CD14-positive monocyte (primary cell): ENCODE measurements around the gene WDR55. TPM values are rescaled to one million over a fixed set of nuclear protein-coding genes. Genes with fewer than 3 reads are reported as not detected.

Experiments
- DNase-seq, 3 donors: peaks; one replicate each; pipeline ENCODE4 v3.0.0-alpha.2; 2011 to 2022
- H2AFZ ChIP-seq: 2 replicates; pipeline ENCODE4 v1.6.0; 2012; ENCODE audit warnings: mild to moderate bottlenecking, low read depth, low read length, inconsistent platforms; ENCODE audit not compliant: insufficient read depth, poor library complexity, severe bottlenecking
- H3K27ac ChIP-seq, 2 donors: 1 replicate in 1 of 2; 2 replicates in 1 of 2; pipeline ENCODE4 v1.5.1; 2012 to 2013; ENCODE audit warnings: low read length in 2 of 2, control low read depth in 1 of 2, inconsistent platforms in 1 of 2, low read depth in 1 of 2, mild to moderate bottlenecking in 1 of 2
- H3K27me3 ChIP-seq, 2 donors: one replicate each; pipeline versions ENCODE4 v1.6.0 to v1.6.1; 2011 to 2013; ENCODE audit warnings: low read length in 2 of 2; ENCODE audit not compliant: control insufficient read depth in 2 of 2, insufficient read depth in 2 of 2
- H3K36me3 ChIP-seq, 2 donors: replicated peaks in 1 of 2; 1 replicate in 1 of 2; 2 replicates in 1 of 2; pipeline versions ENCODE4 v1.5.1 to v1.6.1; 2012 to 2013; ENCODE audit warnings: low read length in 2 of 2, control low read depth in 1 of 2, inconsistent platforms in 1 of 2, mild to moderate bottlenecking in 1 of 2; ENCODE audit not compliant: insufficient read depth in 2 of 2, control insufficient read depth in 1 of 2
- H3K4me1 ChIP-seq, 2 donors: 1 replicate in 1 of 2; 2 replicates in 1 of 2; pipeline versions ENCODE4 v1.5.1 to v1.6.1; 2012 to 2013; ENCODE audit warnings: low read length in 2 of 2, control low read depth in 1 of 2, inconsistent platforms in 1 of 2, mild to moderate bottlenecking in 1 of 2, moderate library complexity in 1 of 2; ENCODE audit not compliant: insufficient read depth in 2 of 2, control insufficient read depth in 1 of 2
- H3K4me2 ChIP-seq: replicated peaks from 2 replicates; pipeline ENCODE3; 2012; ENCODE audit warnings: low read length, moderate library complexity, mild to moderate bottlenecking; ENCODE audit not compliant: poor library complexity, severe bottlenecking; ENCODE audit errors: extremely low read depth
- H3K4me3 ChIP-seq, 3 experiments: fragments of 200-600 bp in 1 of 3; sonication (generic) in 1 of 3; replicated peaks in 1 of 3; 1 replicate in 2 of 3; 2 replicates in 1 of 3; pipeline ENCODE4 v1.5.1; 2011 to 2013; ENCODE audit warnings: low read length in 3 of 3, mild to moderate bottlenecking in 3 of 3, control low read depth in 2 of 3, low read depth in 2 of 3, inconsistent platforms in 1 of 3, moderate library complexity in 1 of 3
- H3K79me2 ChIP-seq: 2 replicates; pipeline ENCODE4 v1.6.0; 2012; ENCODE audit warnings: mild to moderate bottlenecking, control low read depth, inconsistent platforms, low read length, moderate library complexity; ENCODE audit not compliant: insufficient read depth
- H3K9ac ChIP-seq: 2 replicates; pipeline ENCODE4 v1.6.0; 2017; ENCODE audit warnings: low read length, mild to moderate bottlenecking; ENCODE audit not compliant: insufficient read depth, poor library complexity, severe bottlenecking
- H3K9me3 ChIP-seq, 2 donors: replicated peaks in 1 of 2; 1 replicate in 1 of 2; 2 replicates in 1 of 2; pipeline versions ENCODE4 v1.5.1 to v1.6.1; 2012 to 2013; ENCODE audit warnings: low read length in 2 of 2, control low read depth in 1 of 2; ENCODE audit not compliant: control insufficient read depth in 1 of 2, insufficient read depth in 1 of 2
- H4K20me1 ChIP-seq: 2 replicates; pipeline ENCODE4 v1.6.0; 2012; ENCODE audit warnings: mild to moderate bottlenecking, low read length, control low read depth, moderate library complexity; ENCODE audit not compliant: insufficient read depth
- H3K27ac Mint-ChIP-seq, 7 donors: one replicate each; pipeline ENCODE4 v1.8.0; 2020; ENCODE audit warnings: mild to moderate bottlenecking in 7 of 7, mixed read lengths in 7 of 7, moderate library complexity in 6 of 7, inconsistent platforms in 2 of 7
- H3K27me3 Mint-ChIP-seq, 3 donors: one replicate each; pipeline ENCODE4 v1.8.0; 2021 to 2022; ENCODE audit warnings: low read depth in 3 of 3, mild to moderate bottlenecking in 3 of 3, mixed read lengths in 3 of 3, moderate library complexity in 3 of 3, inconsistent platforms in 1 of 3
- H3K36me3 Mint-ChIP-seq, 2 donors: one replicate each; pipeline ENCODE4 v1.8.0; 2020; ENCODE audit warnings: mixed read lengths in 2 of 2, inconsistent platforms in 1 of 2, mild to moderate bottlenecking in 1 of 2
- H3K4me1 Mint-ChIP-seq: one replicate; pipeline ENCODE4 v1.8.0; 2020; ENCODE audit warnings: mild to moderate bottlenecking, mixed read lengths
- H3K4me3 Mint-ChIP-seq, 2 donors: one replicate each; pipeline ENCODE4 v1.8.0; 2020; ENCODE audit warnings: mild to moderate bottlenecking in 2 of 2, mixed read lengths in 2 of 2, moderate library complexity in 1 of 2
- H3K9me3 Mint-ChIP-seq, 7 donors: one replicate each; pipeline ENCODE4 v1.8.0; 2020 to 2022; ENCODE audit warnings: mixed read lengths in 7 of 7, mild to moderate bottlenecking in 6 of 7, moderate library complexity in 6 of 7, inconsistent platforms in 2 of 7
- CTCF ChIP-seq: fragments of 200-600 bp; IDR thresholded peaks from one replicate; pipeline ENCODE4 v1.8.0; 2022; ENCODE audit warnings: antibody characterized with exemption, mild to moderate bottlenecking
- WGBS: methylation state at CpG from one replicate; pipeline ENCODE4 v1.1.5; 2013; ENCODE audit warnings: missing lambda C conversion rate; ENCODE audit not compliant: insufficient coverage; 5-methylcytosine and 5-hydroxymethylcytosine counted together
- intact Hi-C, 2 donors: fragments of 100-400 bp; cut with micrococcal nuclease; formaldehyde crosslinking; loops; one replicate each; pipeline versions ENCODE4 v1.15.0 to v1.15.1; 2023
- polyA plus RNA-seq, 3 donors: library from polyadenylated mRNA; depleted of rRNA in 1 of 3; unstranded in 2 of 3; stranded (reverse) in 1 of 3; fragments of 300-500 nt in 2 of 3; fragments of >200 nt in 1 of 3; fragmentation: Illumina TruSeq in 2 of 3; gene quantifications; 1 replicate in 2 of 3; 2 replicates in 1 of 3; pipeline ENCODE4 v1.2.3, GENCODE V29; 2012 to 2021

WDR55 gene
- polyA plus RNA-seq, 3 donors, result 11.2 to 36.8 (median 13.3) TPM

DNA sequence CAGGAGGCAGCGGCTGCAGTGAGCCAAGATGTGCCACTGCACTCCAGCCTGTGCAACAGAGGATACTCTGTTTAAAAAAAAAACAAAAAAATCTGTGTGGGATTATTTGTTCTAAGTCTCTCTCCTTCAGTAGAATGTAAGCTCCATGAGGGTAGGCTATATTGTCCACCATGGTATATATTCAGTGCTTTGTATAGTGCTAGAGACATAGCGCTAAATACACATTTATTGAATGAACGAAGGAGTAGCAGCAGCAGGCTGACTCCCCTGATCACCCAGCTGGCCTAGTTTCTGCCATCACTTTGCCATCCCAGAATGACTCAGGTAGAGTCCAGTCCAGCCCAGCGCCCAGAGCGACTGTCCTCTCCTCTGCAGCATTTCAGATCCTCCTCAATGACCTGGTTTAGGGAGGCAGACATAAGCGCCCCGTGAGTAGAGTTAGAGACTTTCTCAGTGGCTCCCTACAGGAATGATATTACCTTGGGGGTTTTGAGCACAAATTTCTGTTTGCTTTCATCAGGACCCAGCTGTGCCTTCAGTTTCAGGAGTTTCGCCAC is 25.8 kb downstream of the WDR55 start:
- no peak for DNase-seq
- intact Hi-C loops, result no loop called here
- Histone ChIP-seq H3K79me2 (peaks cover 51% of the 10 kb centered on the region), H4K20me1 (peaks cover 7% of the 10 kb centered on the region), H3K9ac (peak overlapping the region; percentile 86), H3K4me2 (peak overlapping the region; percentile 98), H3K4me1 (peaks cover 16 to 26% of the 10 kb centered on the region in 2 donors), H3K4me3 (peak overlapping the region; percentile 60 to 96 (median 85)), H2AFZ (peak overlapping the region; percentile 90), H3K27ac (peak overlapping the region; percentile 69 to 91), H3K36me3 (peaks cover 30 to 53% of the 10 kb centered on the region in 2 donors), H3K9me3 (no peaks in the 10 kb centered on the region), H3K27me3 (no peaks in the 10 kb centered on the region)
- Mint-ChIP-seq H3K4me3 (peak overlapping the region; percentile 98 to 100), H3K4me1 (peaks cover 23% of the 10 kb centered on the region), H3K9me3 (no peaks in the 10 kb centered on the region), H3K36me3 (peaks cover 32 to 41% of the 10 kb centered on the region in 2 donors), H3K27ac (peak overlapping the region; percentile 90 to 99 (median 95)), H3K27me3 (peaks cover 0 to 2% (median 0%) of the 10 kb centered on the region in 3 donors)
- 76% methylated on average over 4 of the region's 8 CpGs for WGBS
- no peak for TF ChIP-seq CTCF

DNA sequence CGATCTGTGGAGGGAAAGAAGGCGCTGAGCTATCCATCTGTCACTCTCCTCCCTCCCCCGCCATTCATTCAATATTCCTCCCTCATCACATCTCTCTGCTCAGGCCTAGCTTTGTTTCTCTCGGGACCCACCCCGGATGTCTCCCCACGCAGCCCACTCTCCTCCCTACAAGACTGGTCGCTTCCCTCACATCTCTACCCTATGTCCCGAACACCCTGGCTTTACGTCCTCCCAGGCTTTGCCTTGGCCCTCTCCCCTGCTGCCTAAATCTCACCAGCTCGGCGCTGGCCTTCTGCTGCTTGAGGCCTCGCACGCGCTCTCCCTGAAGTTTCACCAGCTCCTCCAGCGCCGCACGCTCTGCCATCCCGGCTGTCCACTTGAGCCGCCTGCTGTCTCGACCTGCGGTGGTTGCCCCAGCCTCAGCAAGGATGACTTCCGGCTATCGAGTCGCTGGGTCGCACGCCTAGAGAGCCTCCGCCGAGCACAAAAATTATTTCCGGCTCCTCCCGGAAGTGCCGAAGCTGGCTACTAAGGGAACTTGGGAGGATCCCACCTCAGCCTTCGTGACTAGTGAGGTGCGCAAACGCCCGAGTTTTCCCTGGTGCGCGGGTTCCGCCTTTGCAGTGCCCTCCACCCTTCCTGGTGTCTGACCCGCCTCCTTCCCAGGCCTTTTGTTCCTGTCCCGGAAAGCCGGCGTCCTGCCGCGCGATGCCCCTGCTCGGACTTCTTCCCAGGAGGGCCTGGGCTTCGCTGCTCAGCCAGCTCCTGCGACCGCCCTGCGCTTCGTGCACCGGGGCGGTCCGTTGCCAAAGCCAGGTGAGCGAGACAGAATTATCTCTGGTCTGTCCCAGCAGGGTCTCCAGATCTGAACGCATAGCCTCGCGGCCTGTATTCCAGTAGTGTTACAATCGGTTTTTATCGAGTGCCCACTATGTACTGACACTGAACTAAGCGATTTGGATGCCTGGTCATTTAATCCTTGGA is 26.5 kb downstream of the WDR55 start, which contains the start of the genes HARS1 and HARS2:
TSS of gene HARS1 (minus strand) at position 430 of the 984 bp plus-strand sequence. CDS start at position 364, 66 bp downstream.
TSS of gene HARS2 (plus strand) at position 515 of the 984 bp plus-strand sequence. CDS start at position 709, 194 bp downstream.
- peaks cover 16 to 26% of the 10 kb centered on the region in 2 donors for H3K4me1 ChIP-seq
- peaks cover 23% of the 10 kb centered on the region for H3K4me1 Mint-ChIP-seq
- peak within 1 kb of the TSS; percentile 90 for H2AFZ ChIP-seq
- H3K9ac ChIP-seq, result peak within 1 kb of the TSS; percentile 86
- peak within 1 kb of the TSS; percentile 90 to 99 (median 95) for H3K27ac Mint-ChIP-seq
- H3K27me3 Mint-ChIP-seq, result peaks cover 0 to 2% (median 0%) of the 10 kb centered on the region in 3 donors
- H3K36me3 Mint-ChIP-seq, result peaks cover 39 to 43% of the 10 kb centered on the region in 2 donors
- H3K27me3 ChIP-seq, result no peaks in the 10 kb centered on the region
- peak within 1 kb of the TSS; percentile 69 to 91 for H3K27ac ChIP-seq
- H3K9me3 ChIP-seq, result no peaks in the 10 kb centered on the region
- H3K36me3 ChIP-seq, result peaks cover 37 to 57% of the 10 kb centered on the region in 2 donors
- H4K20me1 ChIP-seq, result peaks cover 7% of the 10 kb centered on the region
- no peak for TF ChIP-seq CTCF
- H3K4me2 ChIP-seq, result peak within 1 kb of the TSS; percentile 98
- H3K9me3 Mint-ChIP-seq, result no peaks in the 10 kb centered on the region
- peak; percentile 85 to 93 (median 89) for DNase-seq
- under 1% methylated on average over 60 of the region's 61 CpGs for WGBS
- H3K79me2 ChIP-seq, result peaks cover 52% of the 10 kb centered on the region
- peak within 1 kb of the TSS; percentile 98 to 100 for H3K4me3 Mint-ChIP-seq
- H3K4me3 ChIP-seq, result peak within 1 kb of the TSS; percentile 60 to 96 (median 85)
- intact Hi-C loops, result no loop called here
